Muscle layer of colon (tissue), 2 donors: ENCODE data around the gene ATPAF1.

ENCODE experiments used
- H3K27ac ChIP-seq: one replicate; pipeline ENCODE4 v1.7.0; 2013; ENCODE audit warnings: low read depth, mild to moderate bottlenecking, low read length, moderate library complexity
- H3K27me3 ChIP-seq, 2 donors: one replicate each; pipeline ENCODE4 v1.7.0; 2013; ENCODE audit warnings: low read length in 2 of 2, mild to moderate bottlenecking in 2 of 2; ENCODE audit not compliant: insufficient read depth in 2 of 2, control insufficient read depth in 1 of 2
- H3K36me3 ChIP-seq: one replicate; pipeline ENCODE4 v1.7.0; 2013; ENCODE audit warnings: mild to moderate bottlenecking, low read length; ENCODE audit not compliant: insufficient read depth
- H3K4me1 ChIP-seq: one replicate; pipeline ENCODE4 v1.7.0; 2013; ENCODE audit warnings: mild to moderate bottlenecking, low read length; ENCODE audit not compliant: insufficient read depth
- H3K4me3 ChIP-seq, 2 donors: one replicate each; pipeline ENCODE4 v1.7.0; 2013; ENCODE audit warnings: low read length in 2 of 2, low read depth in 1 of 2, mild to moderate bottlenecking in 1 of 2, moderate library complexity in 1 of 2
- H3K9ac ChIP-seq: one replicate; pipeline ENCODE4 v1.7.0; 2013; ENCODE audit warnings: low read length
- H3K9me3 ChIP-seq: one replicate; pipeline ENCODE4 v1.7.0; 2013; ENCODE audit warnings: mild to moderate bottlenecking, low read length
- donor health status: abdominal sarcoma.
- donor health status: Adenocarcinoma of cecum.

ATPAF1 gene

GRCh38 chr1:46645815-46646214 is 22.3 kb downstream of the ATPAF1 start:
- H3K27ac ChIP-seq: no peak overlapping the region
- H3K9ac ChIP-seq: no peak overlapping the region
- peaks cover 8% of the 10 kb centered on the region for H3K9me3 ChIP-seq
- no peaks in the 10 kb centered on the region for H3K27me3 ChIP-seq
- H3K4me3 ChIP-seq: no peak overlapping the region
- peaks cover 49% of the 10 kb centered on the region for H3K4me1 ChIP-seq
- H3K36me3 ChIP-seq: peaks cover 22% of the 10 kb centered on the region

- Histone ChIP-seq H3K4me3 (no peak overlapping the region), H3K36me3 (peaks cover 10% of the 10 kb centered on the region), H3K27me3 (no peaks in the 10 kb centered on the region), H3K27ac (peak overlapping the region; percentile 36), H3K4me1 (peaks cover 49% of the 10 kb centered on the region), H3K9me3 (no peaks in the 10 kb centered on the region), H3K9ac (no peak overlapping the region)
Measured at GRCh38 chr1:46643368-46643775, 24.8 kb downstream of the ATPAF1 start.

DNA sequence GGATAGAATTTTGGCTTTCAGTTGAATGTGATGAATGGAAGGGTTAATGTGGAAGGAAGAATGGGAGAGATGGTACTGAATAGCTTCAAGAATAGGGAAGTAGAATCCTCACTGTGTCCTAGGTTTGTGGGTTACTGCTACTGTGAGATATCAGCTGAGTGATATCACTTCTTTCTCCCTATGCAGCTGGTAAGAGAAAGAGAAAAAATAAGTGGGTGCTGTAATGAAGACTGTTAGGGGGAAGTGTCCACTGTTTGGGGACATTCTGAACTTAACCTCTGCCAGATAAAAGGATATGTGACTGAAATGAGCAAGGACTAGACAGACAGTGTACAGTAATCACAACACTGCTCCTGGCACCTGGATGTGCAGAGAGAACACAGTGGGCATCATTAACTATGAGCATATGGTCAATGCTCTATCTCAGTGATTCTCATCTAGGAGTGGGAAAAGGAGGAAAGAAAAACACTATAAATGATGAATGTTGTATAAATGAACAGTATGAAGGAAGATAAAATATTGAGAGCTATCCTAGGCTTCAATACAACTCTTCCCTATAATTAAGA is 26.0 kb downstream of the ATPAF1 start:
- H3K27me3 ChIP-seq: no peaks in the 10 kb centered on the region
- H3K36me3 ChIP-seq: peaks cover 4% of the 10 kb centered on the region
- no peak overlapping the region for H3K27ac ChIP-seq
- H3K4me1 ChIP-seq: peaks cover 55% of the 10 kb centered on the region
- no peak overlapping the region for H3K4me3 ChIP-seq
- no peaks in the 10 kb centered on the region for H3K9me3 ChIP-seq
- no peak overlapping the region for H3K9ac ChIP-seq

DNA sequence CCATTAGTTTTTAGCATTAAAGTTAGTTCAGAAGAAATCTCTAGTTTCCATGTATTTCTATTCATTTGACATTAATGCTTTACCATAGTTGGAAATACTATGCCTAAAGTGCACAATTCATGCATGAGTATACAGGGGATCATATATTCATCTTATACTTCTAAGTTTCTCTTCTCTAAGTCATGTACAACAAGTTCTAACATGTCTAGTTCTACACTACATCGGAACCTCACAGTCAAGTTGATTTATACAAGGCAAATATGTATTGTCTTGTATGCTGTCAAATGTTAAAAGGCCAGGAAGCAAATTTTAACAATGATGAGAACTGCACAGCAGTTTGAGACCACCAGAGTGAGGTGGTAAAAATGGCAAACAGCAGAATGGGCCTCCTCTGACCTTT is 28.6 kb downstream of the ATPAF1 start:
- Histone ChIP-seq H3K27ac (no peak overlapping the region), H3K9ac (no peak overlapping the region), H3K9me3 (no peaks in the 10 kb centered on the region), H3K36me3 (peaks cover 11% of the 10 kb centered on the region), H3K4me1 (peaks cover 39% of the 10 kb centered on the region), H3K4me3 (no peak overlapping the region), H3K27me3 (no peaks in the 10 kb centered on the region)

DNA sequence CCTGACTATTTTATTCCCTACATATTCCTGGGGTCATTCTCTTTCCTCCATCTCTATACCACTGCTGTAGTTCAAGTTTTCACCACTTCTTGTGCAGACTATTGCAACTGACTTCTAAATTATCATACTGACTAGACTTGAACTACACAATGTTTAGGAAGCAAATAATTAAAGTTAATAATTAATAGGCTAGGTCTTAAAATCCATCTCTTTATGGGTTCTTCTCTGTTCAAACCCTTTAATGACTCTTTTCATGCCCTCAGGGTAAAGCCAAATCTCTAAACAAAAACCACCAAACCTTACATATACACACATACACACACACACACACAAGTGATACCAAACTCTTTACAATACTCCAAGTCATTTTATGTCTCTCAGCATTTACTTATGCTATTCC is 29.2 kb downstream of the ATPAF1 start:
- H3K4me3 ChIP-seq: no peak overlapping the region
- peaks cover 16% of the 10 kb centered on the region for H3K36me3 ChIP-seq
- H3K9ac ChIP-seq: no peak overlapping the region
- H3K27ac ChIP-seq: no peak overlapping the region
- no peaks in the 10 kb centered on the region for H3K27me3 ChIP-seq
- H3K9me3 ChIP-seq: no peaks in the 10 kb centered on the region
- H3K4me1 ChIP-seq: peaks cover 35% of the 10 kb centered on the region

- H3K9me3 ChIP-seq: no peaks in the 10 kb centered on the region
- no peaks in the 10 kb centered on the region for H3K27me3 ChIP-seq
- peaks cover 24% of the 10 kb centered on the region for H3K36me3 ChIP-seq
- no peak overlapping the region for H3K9ac ChIP-seq
- H3K4me3 ChIP-seq: no peak overlapping the region
- peaks cover 22% of the 10 kb centered on the region for H3K4me1 ChIP-seq
- no peak overlapping the region for H3K27ac ChIP-seq
Measured at GRCh38 chr1:46637444-46638083, 30.6 kb downstream of the ATPAF1 start.

DNA sequence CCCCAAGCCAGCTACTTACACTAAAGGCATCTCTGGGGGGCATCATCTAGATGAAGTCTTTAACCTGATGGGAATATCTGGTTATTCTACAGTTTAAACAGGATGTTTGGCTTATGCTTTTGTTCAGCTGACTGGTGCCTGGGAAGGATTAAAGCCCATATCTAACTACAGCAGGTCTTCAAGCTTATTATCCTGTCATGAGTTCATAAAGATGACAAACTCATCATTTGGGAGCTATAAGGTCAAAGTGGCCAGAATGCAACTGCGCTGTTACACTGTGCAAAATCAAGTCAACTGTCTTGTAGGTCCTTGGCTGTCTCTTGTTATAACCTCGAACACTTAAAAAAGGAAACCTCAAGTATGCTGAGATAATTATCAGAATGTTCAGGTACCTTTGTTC is 33.0 kb downstream of the ATPAF1 start:
- Histone ChIP-seq H3K9ac (no peak overlapping the region), H3K27ac (no peak overlapping the region), H3K36me3 (peaks cover 34% of the 10 kb centered on the region), H3K4me1 (peaks cover 15% of the 10 kb centered on the region), H3K4me3 (no peak overlapping the region), H3K9me3 (no peaks in the 10 kb centered on the region), H3K27me3 (no peaks in the 10 kb centered on the region)

DNA sequence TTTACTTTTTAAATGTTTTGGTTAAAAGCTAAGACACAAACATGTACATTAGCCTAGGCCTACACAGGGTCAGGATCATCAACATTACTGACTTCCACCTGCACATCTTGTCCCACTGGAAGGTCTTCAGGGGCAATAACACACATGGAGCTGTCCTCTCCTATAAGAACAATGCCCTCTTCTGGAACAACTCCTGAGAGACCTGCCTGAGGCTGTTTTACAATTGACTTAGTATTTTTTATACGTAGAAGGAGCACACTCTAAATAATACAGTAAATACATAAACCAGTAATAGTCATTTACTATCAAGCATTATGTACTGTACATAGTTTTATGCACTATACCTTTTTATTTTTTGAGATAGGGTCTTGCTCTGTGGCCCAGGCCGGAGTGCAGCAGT is 37.4 kb downstream of the ATPAF1 start:
- no peaks in the 10 kb centered on the region for H3K9me3 ChIP-seq
- peaks cover 31% of the 10 kb centered on the region for H3K36me3 ChIP-seq
- H3K4me3 ChIP-seq: no peak overlapping the region
- no peaks in the 10 kb centered on the region for H3K4me1 ChIP-seq
- no peak overlapping the region for H3K27ac ChIP-seq
- H3K27me3 ChIP-seq: no peaks in the 10 kb centered on the region
- no peak overlapping the region for H3K9ac ChIP-seq

DNA sequence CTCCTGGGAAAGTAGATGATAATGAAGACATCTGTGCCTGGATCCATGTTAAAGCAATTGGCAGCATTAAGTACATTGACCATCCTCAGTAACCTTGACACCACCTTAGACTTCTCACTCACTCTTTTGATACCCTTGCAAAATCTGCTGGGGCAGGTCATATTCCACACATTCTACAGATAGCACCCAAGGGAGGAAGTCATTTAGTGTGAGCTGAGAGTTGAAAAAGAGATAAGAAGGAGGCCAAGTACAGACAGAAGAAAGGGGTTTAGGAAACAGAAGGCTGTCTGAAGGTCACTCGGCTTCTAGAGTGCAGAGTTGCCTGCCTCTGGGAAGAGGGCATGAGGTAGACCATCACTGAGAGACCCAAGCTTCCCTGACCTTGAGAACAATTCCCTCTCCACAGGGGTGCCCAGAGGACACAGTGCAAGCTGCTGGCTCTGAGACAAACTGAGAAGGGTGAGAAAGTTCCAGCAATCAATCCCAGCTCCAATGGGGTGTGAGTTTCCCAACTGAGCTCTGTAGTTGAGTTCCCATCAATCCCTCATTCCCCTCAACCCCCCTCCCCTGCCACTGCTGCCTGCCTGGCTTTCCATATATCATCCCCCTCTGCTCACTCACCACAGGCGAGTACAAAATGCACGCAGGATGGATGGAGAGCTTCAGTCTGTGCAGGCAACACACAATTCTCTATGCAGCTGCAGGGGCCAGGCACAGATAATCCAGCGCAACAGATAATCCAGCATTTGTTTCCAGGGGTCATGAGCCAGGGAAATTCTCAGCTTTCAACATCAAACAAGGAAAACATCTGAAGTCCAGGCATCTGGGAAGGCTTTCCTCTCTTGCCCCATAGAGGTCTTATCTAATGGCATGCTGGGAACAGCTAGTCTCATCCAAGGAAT is 44.2 kb downstream of the ATPAF1 start:
- H3K9ac ChIP-seq: no peak overlapping the region
- no peak overlapping the region for H3K4me3 ChIP-seq
- H3K4me1 ChIP-seq: no peaks in the 10 kb centered on the region
- H3K27ac ChIP-seq: no peak overlapping the region
- H3K27me3 ChIP-seq: no peaks in the 10 kb centered on the region
- H3K9me3 ChIP-seq: no peaks in the 10 kb centered on the region
- H3K36me3 ChIP-seq: no peaks in the 10 kb centered on the region

DNA sequence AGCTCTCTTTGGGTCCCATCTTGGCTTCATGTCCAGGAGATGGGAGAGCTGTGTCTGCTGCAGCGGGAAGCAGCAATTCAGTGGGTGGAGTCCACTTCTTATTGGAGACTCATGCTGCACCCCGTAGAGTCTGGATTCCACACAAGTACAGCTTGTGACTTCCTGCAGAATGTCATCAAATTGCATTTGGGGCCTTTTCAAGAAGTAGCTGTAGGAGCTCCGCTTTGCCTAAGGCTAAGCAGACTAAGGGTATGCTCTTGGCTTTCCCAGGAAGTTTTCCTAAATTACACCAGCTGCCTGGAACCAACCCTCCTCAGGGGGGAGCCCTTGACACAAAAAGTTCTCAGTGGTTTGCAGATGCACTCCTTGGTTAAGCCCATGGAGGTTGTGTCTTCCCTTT is 45.8 kb downstream of the ATPAF1 start:
- H3K9me3 ChIP-seq: no peaks in the 10 kb centered on the region
- no peak overlapping the region for H3K4me3 ChIP-seq
- H3K36me3 ChIP-seq: no peaks in the 10 kb centered on the region
- H3K27me3 ChIP-seq: no peaks in the 10 kb centered on the region
- H3K4me1 ChIP-seq: peaks cover 4% of the 10 kb centered on the region
- no peak overlapping the region for H3K27ac ChIP-seq
- H3K9ac ChIP-seq: no peak overlapping the region

- Histone ChIP-seq H3K27ac (no peak overlapping the region), H3K9me3 (no peaks in the 10 kb centered on the region), H3K4me1 (peaks cover 8% of the 10 kb centered on the region), H3K36me3 (no peaks in the 10 kb centered on the region), H3K9ac (no peak overlapping the region), H3K27me3 (no peaks in the 10 kb centered on the region), H3K4me3 (no peak overlapping the region)
Measured at GRCh38 chr1:46621930-46622329, 46.2 kb downstream of the ATPAF1 start.
